T-helper 1 cell (primary cell): Measurements from ENCODE around the gene UBQLN1.
"Not testable (repeated sequence)": the region's sequence is repeated elsewhere in the genome, so short reads cannot be mapped to it uniquely, and the experiment has no call there.

Experiments used
- DNase-seq, 5 donors: peaks; one replicate each; pipeline ENCODE4 v3.0.0-alpha.2; 2012 to 2020

Gene UBQLN1

DNA sequence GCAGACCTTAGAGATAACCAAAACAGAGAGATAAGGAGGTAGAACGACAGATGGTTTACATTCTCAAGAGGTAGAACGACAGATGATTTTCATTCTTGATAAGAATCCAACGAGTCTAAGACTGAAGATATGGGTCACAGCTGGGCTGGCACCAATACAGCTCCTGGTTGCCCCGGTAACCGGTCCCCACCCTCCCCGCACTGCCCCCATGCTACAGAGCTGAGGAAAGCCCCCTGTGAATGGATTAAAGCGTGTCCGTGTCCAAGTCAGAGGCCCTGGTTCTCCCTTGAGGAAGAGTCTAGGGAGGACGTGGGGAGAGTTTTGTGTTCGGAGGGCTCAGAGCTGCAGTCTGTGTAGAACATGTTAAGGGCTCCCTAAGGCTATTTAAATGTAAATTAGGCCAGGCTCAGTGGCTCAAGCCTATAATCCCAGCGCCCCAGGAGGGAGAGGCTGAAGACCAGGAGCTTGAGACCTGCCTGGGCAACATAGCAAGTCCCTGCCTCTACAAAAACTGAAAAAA is 76.8 kb downstream of the UBQLN1 start:
- no peak for DNase-seq

DNA sequence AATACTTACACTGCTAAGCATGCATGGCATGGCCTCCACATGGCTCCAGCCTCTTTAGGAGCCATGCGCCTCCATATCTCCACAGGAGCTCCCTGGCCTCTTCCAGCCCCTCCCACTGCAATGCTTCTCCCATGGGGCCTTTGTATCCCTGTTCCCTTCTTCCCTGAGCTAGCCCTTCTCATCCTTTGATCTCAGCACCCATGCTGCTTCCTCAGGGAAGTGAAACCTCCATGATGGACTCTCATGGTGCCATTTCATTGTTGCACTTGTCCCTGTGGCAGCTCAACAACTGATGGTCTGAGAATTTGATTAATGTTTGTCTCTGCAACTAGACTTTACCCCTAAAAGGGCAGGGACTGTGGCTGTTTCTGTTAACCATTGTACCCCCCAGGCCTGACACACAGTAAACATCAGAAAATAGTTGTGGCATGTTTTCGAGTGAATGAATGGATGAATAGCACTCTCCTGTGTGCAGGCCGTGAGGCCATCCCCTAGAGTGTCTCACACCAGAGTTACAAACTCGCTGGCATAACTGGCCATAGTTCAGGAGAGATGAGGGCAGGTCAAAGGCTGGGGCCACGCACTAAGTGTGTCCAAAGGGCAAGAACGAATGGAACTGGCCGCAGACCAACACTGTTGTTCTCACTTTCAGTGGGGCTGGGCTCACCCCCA is 78.2 kb downstream of the UBQLN1 start:
- no peak for DNase-seq

DNA sequence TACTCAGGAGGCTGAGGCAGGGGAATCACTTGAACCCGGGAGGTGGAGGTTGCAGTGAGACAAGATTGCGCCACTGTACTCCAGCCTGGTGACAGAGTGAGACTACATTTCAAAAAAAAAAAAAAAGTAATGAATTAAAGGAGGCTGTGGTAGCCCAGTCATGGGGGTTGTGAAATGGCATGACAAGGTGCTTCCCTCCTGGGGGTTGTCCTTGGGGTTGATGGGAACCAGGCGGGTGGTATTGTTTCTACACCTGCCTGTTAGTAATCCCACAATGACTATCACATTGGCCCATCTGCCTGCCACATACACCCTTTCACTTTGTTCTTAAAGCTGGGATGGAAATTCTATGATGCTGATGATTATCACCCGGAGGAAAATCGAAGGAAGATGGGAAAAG is 79.2 kb downstream of the UBQLN1 start:
- no peak for DNase-seq

DNA sequence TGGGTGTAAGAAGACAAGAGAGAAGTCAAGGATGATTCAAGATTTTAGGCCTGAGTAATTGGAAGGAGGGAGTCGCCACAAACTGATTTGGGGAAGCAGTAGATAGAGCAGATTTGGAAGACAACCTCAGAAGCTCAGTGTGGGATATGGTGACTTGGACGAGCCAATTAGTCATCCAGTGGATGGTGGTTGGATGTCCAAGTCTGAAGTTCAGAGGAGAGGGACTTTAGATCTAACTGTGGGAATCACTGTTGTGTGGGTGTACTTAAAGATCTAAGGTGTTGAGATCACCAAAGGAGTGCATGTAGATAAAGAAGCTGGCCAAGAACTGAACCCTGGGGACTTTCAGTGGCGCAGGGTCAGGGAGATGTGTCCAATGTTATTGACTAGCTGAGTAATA is 82.6 kb downstream of the UBQLN1 start:
- DNase-seq: no peak

DNA sequence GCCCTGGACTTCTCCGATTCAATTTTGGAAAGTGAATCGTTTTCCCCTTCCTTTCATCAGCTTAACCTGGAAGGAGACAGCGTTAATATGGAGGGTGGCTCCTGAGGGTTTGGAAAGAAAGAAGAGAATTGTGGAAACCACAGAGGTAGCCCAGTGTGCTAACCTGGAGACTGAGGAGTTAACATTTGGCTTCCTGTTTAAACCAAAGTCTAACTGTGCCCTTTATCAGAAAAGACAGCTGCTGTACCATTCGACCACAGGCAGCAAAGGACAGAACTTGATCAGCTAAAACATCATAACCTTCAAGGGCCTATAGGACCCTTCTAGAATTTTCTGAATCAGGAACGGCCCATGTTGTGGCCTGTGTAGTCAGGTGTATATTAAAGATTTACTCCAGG is 84.1 kb downstream of the UBQLN1 start:
- peak in 1 of 5 donors; percentile 39 for DNase-seq

DNA sequence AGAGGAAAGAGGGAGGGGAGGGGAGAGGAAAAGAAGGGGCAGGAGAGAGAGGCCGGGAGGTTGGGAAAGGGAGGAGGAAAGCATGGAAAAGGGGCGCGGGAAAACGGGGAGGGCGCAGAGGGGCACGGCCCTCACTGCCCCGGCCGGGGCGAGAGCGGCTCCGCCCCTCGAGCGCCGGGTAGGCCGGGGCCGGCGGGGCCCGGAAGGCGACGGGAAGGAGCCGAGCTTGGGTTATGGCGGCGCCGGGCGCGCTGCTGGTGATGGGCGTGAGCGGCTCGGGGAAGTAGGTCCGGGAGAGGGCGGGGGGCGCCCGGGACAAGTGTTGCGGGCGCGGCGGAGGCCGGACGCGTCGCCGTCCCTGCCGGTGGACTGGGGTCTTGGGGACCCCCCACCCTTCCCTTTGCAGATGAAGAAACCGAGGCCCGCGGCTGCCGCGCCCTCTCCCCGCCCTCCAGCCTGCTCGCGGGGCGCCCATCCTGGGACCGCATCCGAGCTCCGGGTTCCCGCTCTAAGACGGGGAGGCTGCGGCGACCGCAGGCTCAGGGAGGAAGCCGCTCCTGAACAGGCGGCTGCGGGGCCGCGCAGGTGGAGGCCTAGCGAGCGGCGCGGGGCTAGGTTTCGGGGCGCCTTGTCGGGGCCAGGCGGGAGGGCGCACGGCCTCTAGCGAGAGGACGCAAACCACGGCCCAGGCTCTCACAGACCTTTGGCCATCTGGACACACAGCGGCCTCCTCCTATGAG is 84.6 kb downstream of the UBQLN1 start, which contains the start of gene IDNK:
IDNK (plus strand) TSS at position 205 of the 740 bp plus-strand sequence; CDS start at position 234, 29 bp downstream.
- DNase-seq: peak; percentile 40 to 65 (median 46)

DNA sequence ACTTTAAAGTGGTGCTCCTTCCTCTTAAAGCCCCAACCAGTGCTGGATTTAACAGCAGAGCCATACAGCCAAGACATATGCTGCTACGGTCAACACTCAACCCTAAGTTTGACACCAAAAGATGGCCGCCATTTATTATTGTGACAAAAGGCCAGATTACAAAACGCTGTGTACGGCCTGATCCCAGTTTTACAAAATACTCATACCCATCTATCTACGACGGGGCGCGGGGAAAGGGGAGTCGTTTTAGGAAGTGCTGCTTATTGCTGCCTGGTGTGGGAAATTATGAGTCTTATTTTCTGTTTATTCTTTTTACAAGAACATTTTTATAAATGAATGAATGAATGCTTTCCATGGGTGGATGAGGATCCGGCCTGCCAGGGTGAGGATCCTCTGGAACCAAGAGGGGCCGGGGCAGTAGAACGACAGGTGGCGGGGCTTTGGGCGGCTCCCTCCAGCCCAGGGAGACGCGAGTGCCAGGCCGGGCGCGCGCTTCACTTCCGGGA is 85.3 kb downstream of the UBQLN1 start:
- DNase-seq: peak in 2 of 5 donors; percentile 8 to 42

DNA sequence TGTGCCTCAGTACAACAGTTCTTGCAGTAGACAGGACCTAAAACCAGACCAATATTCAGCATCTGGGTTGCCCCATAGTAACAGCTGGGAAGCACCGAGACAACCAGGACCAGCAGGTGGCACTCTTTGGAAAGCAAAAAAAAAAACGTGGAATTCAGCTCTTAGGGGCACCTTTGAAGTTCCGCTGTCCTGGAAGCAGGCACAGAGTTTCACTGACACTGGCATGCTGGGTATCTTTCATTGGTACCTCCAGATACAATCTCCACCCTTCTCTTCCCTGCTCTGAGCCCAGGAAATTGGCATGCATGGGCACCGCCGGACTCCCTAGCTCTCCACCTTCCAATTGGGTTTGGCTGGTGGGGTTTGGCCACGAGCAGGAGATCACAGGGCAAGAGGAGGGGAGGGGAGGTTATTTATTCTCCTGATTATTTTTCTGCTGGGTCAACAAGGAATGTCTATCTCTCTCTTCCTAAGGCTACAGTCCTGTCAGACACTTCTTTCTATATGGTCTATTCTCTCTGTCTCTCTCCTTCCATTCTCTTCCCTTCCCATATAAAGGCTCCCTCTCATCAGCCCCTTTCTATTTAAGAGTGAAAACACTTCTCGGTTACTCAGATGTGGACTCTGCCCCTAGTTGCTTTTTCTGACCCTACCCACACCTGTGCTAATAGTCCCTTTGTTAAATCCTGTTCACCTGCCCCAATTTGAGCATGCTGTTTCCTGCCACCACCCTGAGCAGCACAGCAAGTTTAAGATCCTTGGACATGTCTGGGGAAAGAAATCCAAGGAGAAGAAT is 86.7 kb downstream of the UBQLN1 start:
- DNase-seq: peak in 3 of 5 donors; percentile 11 to 48 (median 12)

DNA sequence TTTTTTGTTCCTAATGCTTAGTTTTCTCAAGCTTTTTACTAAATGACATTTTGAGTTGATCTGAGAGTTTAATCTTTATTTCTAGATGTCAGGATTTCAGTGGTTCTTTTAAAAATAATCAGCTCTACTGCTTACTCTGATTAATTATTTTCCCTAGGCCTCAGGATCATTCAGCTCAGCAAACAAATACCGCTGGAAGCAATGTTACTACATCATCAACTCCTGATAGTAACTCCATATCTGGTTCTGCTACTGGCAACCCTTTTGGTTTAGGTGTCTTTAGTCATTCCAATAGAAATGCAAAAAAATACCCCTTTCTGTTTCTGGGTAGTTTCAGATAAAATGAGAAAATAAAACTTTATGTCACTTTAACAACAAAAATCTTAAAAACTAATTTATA is 90.5 kb downstream of the UBQLN1 start:
- DNase-seq: no peak

DNA sequence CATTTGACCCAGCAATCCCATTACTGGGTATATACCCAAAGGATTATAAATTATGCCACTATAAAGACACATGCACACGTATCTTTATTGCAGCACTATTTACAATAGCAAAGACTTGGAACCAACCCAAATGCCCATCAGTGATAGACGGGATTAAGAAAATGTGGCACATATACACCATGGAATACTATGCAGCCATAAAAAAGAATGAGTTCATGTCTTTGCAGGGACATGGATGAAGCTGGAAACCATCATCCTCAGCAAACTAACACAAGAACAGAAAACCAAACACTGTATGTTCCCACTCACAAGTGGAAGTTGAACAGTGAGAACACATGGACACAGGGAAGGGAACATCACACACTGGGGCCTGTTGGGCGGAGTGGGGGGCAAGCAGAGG is 94.5 kb downstream of the UBQLN1 start:
- not testable (repeated sequence) for DNase-seq
